H1 (cell line): Measurements from ENCODE around the gene RTN3. TPM values are rescaled to one million over a fixed set of nuclear protein-coding genes. Genes with fewer than 3 reads are reported as not detected.

Source experiments
- CREB1 ChIP-seq: IDR thresholded peaks from 2 replicates; pipeline ENCODE4 v1.6.1; 2012; ENCODE audit warnings: inconsistent platforms
- E2F6 ChIP-seq: IDR thresholded peaks from 2 replicates; pipeline ENCODE4 v1.6.1; 2012; ENCODE audit warnings: inconsistent platforms
- GTF2F1 ChIP-seq: IDR thresholded peaks from 2 replicates; pipeline ENCODE4 v1.6.1; 2012; ENCODE audit warnings: low read depth, low read length, improper control_type of control experiment, borderline replicate concordance
- KDM1A ChIP-seq: fragments of 200-600, 300-600 bp; sonication (generic); IDR thresholded peaks from 2 replicates; pipeline ENCODE4 v1.7.1; 2016; ENCODE audit warnings: mild to moderate bottlenecking, low read length, borderline replicate concordance
- KDM4A ChIP-seq: IDR thresholded peaks from one replicate; pipeline ENCODE4 v1.7.1; 2012; ENCODE audit warnings: low read depth, mild to moderate bottlenecking, moderate library complexity, low read length, inconsistent platforms; ENCODE audit not compliant: severe bottlenecking
- MAX ChIP-seq: IDR thresholded peaks from 2 replicates; pipeline ENCODE4 v1.6.1; 2012; ENCODE audit warnings: inconsistent platforms
- PHF8 ChIP-seq: fragments of 200-600 bp; sonication (generic); conservative IDR thresholded peaks from 2 replicates; pipeline ENCODE4 v1.7.1; 2012; ENCODE audit warnings: low read depth, mild to moderate bottlenecking, inconsistent platforms, low read length, moderate library complexity
- POLR2AphosphoS5 ChIP-seq: IDR thresholded peaks from 2 replicates; pipeline ENCODE4 v1.6.1; 2011; ENCODE audit warnings: low read depth, low read length
- RXRA ChIP-seq: IDR thresholded peaks from 2 replicates; pipeline ENCODE4 v1.6.1; 2011; ENCODE audit warnings: low read depth, mild to moderate bottlenecking, low read length, moderate library complexity; ENCODE audit not compliant: insufficient read depth
- SIN3A ChIP-seq, 2 experiments: IDR thresholded peaks in 1 of 2; conservative IDR thresholded peaks in 1 of 2; 2 replicates each; pipeline ENCODE4 v1.6.1; 2011 to 2012; ENCODE audit warnings: low read length in 2 of 2, improper control_type of control experiment in 1 of 2, low read depth in 1 of 2, mild to moderate bottlenecking in 1 of 2
- SP1 ChIP-seq: IDR thresholded peaks from 2 replicates; pipeline ENCODE4 v1.6.1; 2011; ENCODE audit warnings: low read depth, low read length
- TBP ChIP-seq: IDR thresholded peaks from 2 replicates; pipeline ENCODE4 v1.6.1; 2011; ENCODE audit warnings: low read depth, low read length, improper control_type of control experiment
- polyA plus RNA-seq, 7 experiments: library from polyadenylated mRNA; depleted of rRNA in 3 of 7; stranded (reverse) in 5 of 7; unstranded in 2 of 7; fragments of >200 nt in 5 of 7; fragments of 200-250 nt in 2 of 7; gene quantifications; 1 replicate in 5 of 7; 2 replicates in 1 of 7; 4 replicates in 1 of 7; pipeline versions ENCODE4 v1.2.1 to v1.2.3, GENCODE V29; 2011 to 2013; ENCODE audit warnings: missing spikeins in 2 of 7, mixed read lengths in 2 of 7
- total RNA-seq: library from RNA; stranded (reverse); fragmentation: NEBNext Ultra II Directional; extraction: Animal tissue kit (Norgen Biotek cat#: 25700); gene quantifications from 2 replicates; pipeline ENCODE4 v1.2.1, GENCODE V29; 2021

The RTN3 gene
- total and polyA plus RNA-seq, 2 of the 8 experiments (the other 6 are each of a cell fraction or from before 2014, with no cell fraction given), result 160 to 203 TPM

- TF ChIP-seq KDM4A, result peak; percentile 18
- no peak; the same call in 1 of the 2 replicates for TF ChIP-seq MAX
- peak; percentile 92 for TF ChIP-seq POLR2AphosphoS5
- no peak for TF ChIP-seq RXRA
- TF ChIP-seq GTF2F1, result no peak
- peak; percentile 29; the same call in 1 of the 2 replicates for TF ChIP-seq PHF8
- TF ChIP-seq SIN3A (conservative IDR thresholded peaks at IDR 0.05 in 1 of 2, IDR thresholded peaks at IDR 0.05 in 1 of 2; ENCODE audit: low read depth in 1 of 2, low read length in 2 of 2), result peak in 1 of 2 experiments; percentile 44; a peak in 1 of 4 replicates
- peak; percentile 51; the same call in 1 of the 2 replicates for TF ChIP-seq CREB1
- peak; percentile 75; the same call in 1 of the 2 replicates for TF ChIP-seq TBP
- TF ChIP-seq E2F6, result 0 out of 2 replicates have a peak, but pooled peaks have one; percentile 37
- TF ChIP-seq KDM1A, result 0 out of 2 replicates have a peak, but pooled peaks have one; percentile 12
- 0 out of 2 replicates have a peak, but pooled peaks have one; percentile 19 for TF ChIP-seq SP1
Observed at GRCh38 chr11:63763496-63764339, 82.4 kb downstream of the RTN3 start (continued).
